ENCODE measurements around the gene KCNE1.

The KCNE1 gene

DNA sequence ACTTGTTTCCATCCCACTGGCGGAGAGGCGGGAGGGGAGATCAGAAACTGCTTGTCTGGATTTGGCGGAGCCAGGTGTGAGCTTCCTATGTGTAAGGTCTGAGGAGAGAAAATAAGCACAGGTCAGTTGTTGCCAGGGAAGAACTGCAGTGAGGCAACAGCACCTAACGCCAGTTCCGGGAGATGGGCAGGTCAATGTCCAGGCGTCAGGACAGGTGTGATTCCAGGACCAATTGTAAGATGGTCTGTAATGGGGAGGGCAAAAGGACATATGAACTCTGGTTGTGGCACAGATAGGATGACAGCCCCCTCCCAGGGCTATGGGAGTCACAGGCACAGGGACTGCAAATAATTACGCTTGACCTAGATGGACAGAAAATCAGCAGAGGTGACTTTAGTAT is 9.6 kb upstream of the KCNE1 start:
- no peak for DNase-seq (ENCODE audit: low read depth in 2 of 2)
- TF ChIP-seq, protein P1, sequence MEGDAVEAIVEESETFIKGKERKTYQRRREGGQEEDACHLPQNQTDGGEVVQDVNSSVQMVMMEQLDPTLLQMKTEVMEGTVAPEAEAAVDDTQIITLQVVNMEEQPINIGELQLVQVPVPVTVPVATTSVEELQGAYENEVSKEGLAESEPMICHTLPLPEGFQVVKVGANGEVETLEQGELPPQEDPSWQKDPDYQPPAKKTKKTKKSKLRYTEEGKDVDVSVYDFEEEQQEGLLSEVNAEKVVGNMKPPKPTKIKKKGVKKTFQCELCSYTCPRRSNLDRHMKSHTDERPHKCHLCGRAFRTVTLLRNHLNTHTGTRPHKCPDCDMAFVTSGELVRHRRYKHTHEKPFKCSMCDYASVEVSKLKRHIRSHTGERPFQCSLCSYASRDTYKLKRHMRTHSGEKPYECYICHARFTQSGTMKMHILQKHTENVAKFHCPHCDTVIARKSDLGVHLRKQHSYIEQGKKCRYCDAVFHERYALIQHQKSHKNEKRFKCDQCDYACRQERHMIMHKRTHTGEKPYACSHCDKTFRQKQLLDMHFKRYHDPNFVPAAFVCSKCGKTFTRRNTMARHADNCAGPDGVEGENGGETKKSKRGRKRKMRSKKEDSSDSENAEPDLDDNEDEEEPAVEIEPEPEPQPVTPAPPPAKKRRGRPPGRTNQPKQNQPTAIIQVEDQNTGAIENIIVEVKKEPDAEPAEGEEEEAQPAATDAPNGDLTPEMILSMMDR (IDR thresholded peaks at IDR 0.05; ENCODE audit: low read depth, low read length) = no peak
- no peak overlapping the region for H3K4me3 ChIP-seq (replicated peaks in 1 of 2; ENCODE audit: low read depth in 2 of 2, low read length in 2 of 2)

DNA sequence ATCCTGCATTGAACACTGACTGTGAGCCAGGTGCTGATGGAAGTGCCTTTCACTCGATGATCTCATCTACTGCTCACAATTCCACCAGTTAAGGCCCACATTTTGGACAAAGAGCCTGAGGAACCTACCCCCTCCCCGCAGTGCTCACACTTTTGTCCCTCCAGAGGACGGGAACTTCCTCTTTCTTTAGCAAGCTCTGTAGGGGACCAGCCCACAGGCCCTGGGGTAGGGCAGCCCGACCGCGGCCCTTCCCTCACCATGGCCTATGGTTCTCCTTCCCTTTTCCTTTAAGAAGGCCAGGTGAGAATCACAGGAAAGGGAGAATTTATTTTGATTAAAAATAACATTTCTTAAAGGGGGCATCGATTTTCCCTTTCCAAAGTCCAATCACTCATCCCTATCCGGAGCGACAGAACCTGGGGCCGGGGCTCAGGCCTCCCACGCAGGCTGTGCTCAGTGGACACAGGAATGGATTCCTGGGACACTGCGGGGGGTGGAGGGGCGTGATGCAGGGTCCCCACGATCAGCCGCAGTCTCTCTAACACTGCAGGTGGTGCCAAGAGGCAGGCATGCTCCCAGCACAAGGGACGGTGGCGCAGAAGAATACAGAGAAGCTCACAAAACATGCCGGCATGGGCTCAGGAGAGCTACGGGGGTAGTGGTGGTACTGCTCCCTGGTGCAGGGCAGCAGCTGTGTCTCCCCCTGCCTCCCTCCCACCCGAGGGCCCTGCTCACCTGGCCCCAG is 8.9 kb upstream of the KCNE1 start:
- no peak for DNase-seq (ENCODE audit: low read depth in 2 of 2)
- no peak overlapping the region for H3K4me3 ChIP-seq (replicated peaks in 1 of 2; ENCODE audit: low read depth in 2 of 2, low read length in 2 of 2)
- TF ChIP-seq, protein P1 (IDR thresholded peaks at IDR 0.05; ENCODE audit: low read depth, low read length) = no peak

DNA sequence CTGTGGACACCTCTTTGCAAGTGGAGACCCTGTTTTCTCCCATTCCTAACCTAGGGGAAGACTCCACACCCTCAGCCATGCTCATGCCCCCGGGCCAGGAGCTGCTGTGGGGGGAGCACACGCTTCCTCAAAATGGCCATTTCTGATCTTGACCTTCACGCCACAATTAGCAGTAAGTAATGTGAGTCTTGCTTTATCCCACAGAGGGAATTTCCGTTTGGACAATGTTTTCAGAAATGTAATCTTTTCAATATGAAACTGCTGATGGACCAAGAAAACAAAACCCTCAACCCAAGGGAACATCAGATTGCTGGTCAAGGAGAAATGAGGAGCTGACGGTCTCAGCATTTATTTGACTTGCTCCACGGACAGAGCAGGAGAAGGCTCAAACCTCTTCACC is 8.3 kb upstream of the KCNE1 start:
- DNase-seq (ENCODE audit: low read depth in 2 of 2) = no peak
- TF ChIP-seq, protein P1 (IDR thresholded peaks at IDR 0.05; ENCODE audit: low read depth, low read length) = no peak
- H3K4me3 ChIP-seq (replicated peaks in 1 of 2; ENCODE audit: low read depth in 2 of 2, low read length in 2 of 2) = no peak overlapping the region

DNA sequence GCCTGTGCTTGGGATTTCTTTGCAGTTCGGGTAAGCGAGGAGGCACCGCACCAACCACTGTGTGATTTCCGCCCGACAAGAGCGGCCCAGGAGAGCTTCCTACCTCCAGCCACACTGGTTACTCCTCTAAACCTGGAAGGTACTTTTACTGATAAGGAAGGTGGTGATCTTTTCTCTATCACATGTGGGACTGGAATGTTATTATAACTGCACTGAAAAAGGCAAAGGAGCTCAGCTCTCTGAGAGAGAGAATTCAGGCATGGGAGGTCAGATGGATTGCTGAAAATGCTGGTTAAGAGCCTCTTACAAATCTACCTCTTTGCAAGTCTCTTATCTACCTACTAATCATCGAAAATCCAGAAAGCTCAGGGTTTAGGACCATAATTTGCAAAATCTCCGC is 7.7 kb upstream of the KCNE1 start:
- no peak for DNase-seq (ENCODE audit: low read depth in 2 of 2)
- no peak overlapping the region for H3K4me3 ChIP-seq (replicated peaks in 1 of 2; ENCODE audit: low read depth in 2 of 2, low read length in 2 of 2)
- TF ChIP-seq, protein P1 (IDR thresholded peaks at IDR 0.05; ENCODE audit: low read depth, low read length) = no peak

DNA sequence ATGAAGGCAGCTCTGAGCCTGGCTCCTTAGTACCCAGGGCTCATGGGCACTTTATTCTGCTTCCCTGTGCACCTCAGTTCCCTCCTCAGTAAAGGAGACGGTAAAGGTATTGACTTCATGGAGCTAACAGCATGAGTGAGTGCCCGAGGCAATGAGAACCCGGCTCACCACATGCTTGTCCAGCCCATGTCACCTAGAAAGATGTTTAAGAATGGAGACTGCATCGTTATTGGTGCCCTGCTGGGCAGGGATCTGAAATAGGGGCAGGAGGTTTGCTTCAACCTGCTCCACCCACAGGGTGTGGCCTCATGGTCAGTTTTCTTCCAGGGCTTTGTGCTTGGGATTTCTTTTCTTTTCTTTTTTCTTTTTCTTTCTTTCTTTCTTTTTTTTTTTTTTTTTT is 7.0 kb upstream of the KCNE1 start:
- no peak for DNase-seq (ENCODE audit: low read depth in 2 of 2)
- TF ChIP-seq, protein P1 (IDR thresholded peaks at IDR 0.05; ENCODE audit: low read depth, low read length) = no peak
- H3K4me3 ChIP-seq (replicated peaks in 1 of 2; ENCODE audit: low read depth in 2 of 2, low read length in 2 of 2) = no peak overlapping the region

DNA sequence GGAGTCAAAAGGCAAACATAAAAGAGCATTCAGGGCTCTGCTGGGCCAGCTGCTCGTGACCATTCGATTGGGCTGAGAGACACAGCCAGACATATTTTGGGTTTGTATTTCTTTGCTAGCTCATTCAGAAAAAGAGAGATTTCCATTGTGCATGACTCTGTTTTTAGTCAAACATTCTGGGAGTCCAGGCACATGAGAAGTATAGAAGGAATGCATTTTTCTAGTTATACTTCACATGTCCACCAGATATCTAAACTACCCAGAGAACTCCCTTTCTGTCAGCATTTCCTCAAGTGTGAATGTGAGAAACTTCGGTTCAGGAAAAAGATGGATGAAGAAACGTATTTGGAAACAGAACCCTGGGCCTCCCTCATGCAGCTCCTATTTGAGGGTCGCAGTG is 6.3 kb upstream of the KCNE1 start:
- TF ChIP-seq, protein P1 (IDR thresholded peaks at IDR 0.05; ENCODE audit: low read depth, low read length) = no peak
- no peak for DNase-seq (ENCODE audit: low read depth in 2 of 2)
- no peak overlapping the region for H3K4me3 ChIP-seq (replicated peaks in 1 of 2; ENCODE audit: low read depth in 2 of 2, low read length in 2 of 2)
